COR-L47 (cell line): ENCODE results near the gene CNOT2.
A peak's percentile ranks its signal among the peaks of the same experiment; 100 is the strongest.
"Not testable (repeated sequence)": the region's sequence is repeated elsewhere in the genome, so short reads cannot be mapped to it uniquely, and the experiment has no call there.

ENCODE experiments used
- DNase-seq: peaks from one replicate; lab custom pipeline; 2025; lab: John Stamatoyannopoulos, UW

The CNOT2 gene

DNA sequence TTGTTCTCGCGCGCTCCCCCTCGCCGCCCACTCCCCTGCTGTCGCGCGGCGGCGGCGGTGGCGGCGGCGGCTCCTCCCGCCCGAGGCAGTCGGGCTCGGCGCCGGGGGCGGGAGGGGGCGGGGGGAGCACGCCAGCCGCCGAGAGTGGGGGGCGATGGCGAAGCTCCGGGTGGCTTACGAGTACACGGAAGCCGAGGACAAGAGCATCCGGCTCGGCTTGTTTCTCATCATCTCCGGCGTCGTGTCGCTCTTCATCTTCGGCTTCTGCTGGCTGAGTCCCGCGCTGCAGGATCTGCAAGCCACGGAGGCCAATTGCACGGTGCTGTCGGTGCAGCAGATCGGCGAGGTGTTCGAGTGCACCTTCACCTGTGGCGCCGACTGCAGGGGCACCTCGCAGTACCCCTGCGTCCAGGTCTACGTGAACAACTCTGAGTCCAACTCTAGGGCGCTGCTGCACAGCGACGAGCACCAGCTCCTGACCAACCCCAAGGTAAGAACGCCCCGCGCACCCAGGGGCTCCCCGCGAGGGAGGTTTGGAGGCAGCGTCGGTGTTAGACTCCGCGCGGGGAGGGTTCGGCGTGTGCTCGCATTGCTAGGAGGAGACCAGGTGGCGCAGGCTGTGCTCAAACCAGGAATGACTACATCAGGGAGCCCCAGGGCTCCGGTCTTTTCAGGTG is 123.5 kb downstream of the CNOT2 start:
- peak; percentile 68 for DNase-seq

- no peak for DNase-seq
These were observed 124.3 kb downstream of the CNOT2 start for GRCh38 chr12:70367258-70368141.

DNA sequence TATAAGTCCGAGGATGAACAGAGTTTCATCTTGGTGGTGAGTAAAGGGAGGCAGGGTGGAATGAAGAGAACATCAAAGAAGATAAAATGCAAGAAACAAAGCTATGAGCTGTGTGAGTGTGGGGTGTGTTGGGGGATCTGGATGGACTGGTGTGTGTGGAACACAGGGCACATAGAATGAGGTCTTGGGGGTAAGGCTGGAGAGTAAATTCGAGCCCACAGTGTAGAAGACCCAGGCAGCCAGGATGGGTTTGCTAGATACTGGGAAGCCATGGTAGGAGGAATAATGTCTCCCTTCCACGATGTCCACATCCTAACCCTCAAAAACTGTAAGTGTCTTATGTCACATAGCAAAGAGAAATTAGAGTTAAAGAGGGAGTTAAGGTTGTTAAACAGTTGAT is 129.6 kb downstream of the CNOT2 start:
- DNase-seq: no peak

DNA sequence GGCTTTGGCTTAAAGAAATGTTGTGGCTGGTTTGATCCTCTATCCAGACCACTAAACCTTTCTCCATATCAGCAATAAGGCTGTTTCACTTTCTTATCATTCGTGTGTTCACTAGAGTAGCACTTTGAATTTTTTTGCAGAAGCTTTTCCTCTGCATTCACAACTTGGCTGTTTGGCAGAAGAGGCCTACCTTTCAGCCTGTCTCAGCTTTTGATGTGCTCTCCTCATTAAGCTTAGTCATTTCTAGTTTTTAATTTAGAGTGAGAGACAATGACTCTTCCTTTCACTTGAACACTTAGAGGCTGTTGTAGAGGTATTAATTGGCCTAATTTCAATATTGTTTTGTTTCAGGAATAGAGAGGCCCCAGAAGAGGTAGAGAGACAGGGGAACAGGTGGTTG is 136.6 kb downstream of the CNOT2 start:
- DNase-seq: no peak

- no peak for DNase-seq
These were observed 140.3 kb downstream of the CNOT2 start for GRCh38 chr12:70383484-70383883.

DNA sequence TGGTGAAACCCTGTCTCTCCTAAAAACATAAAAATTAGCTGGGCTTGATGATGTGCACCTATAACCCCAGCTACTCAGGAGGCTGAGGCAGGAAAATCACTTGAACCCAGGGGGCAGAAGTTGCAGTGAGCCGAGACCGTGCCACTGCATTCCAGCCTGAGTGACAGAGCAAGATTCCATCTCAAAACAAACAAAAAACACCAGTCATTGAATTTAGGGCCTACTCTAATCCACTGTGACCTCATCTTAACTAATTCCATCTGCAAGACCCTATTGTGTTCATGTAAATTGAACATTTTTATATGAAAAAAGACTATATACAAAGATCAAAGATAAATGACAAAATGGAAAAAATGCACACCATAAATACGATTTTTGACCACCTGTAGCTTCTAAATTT is 140.7 kb downstream of the CNOT2 start:
- DNase-seq: no peak

DNA sequence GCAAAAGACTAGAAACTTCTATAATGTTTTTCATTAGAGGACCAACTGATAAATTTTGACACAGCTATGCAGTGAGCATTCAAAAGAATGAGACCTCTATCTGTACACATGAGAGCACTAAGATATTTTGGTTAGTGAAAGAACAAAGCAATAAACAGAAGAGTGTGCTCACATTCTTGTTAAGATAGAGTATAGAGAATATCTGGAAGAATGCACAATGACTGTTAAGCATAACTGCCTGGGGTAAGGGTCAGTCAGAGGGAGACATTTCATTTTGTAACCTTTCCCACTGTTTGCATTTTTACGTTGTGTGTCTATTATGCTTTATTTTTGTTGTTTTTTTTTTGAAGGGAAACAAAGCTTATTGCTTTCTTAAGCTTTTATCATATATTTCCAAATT is 143.5 kb downstream of the CNOT2 start:
- DNase-seq: no peak

DNA sequence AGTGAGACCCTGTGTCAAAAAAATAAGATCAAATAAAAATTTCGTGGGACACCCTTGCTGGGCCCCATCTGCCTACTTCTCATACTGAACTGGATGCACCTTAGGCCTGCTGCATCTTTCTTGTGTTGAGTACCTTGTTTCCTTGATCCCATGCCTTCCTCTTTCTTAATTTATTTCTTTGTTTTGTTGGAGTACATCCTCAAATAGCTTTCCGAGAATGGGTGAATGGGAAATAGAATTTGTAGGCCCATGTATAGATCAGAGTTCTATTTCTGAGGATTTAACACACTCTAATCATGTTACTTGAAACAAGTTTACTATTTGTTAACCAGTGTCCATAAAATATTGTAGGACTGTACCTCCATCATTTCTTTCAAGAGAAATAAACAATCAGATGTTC is 146.4 kb downstream of the CNOT2 start:
- no peak for DNase-seq

- not testable (repeated sequence) for DNase-seq
These were observed 149.4 kb downstream of the CNOT2 start for GRCh38 chr12:70392631-70393030.

DNA sequence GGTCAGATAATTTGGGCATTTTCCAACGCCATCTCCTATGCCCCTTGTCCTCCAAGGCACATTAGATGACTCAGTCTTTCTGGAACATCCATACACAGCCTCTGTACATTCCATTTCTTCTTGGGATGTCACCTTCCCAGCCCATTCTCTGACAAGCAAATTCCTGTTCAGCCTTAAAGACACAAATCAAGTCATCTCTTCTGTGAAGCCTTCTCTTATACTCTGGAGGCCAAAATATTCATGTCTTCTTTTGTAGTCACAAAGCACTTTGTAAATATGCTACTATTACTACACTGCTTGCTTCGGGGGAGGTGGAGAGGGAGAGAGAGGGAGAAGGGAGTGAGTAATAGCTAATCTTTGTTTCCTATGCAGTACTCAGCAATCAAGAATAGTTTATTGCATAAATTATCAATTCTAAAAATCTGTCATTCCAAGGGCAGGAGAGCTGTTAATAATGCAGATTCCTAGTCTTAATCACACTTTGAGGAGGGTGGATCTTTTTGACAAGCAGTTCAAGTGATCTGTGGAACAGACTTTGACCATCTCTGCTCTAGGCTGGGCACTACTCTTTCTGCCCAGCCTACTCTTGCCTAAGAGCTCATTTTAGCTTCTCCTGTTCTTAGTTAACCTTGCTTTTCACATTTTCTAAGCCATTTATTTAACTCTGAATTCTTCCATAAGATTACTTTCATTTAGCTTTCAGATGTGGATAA is 150.7 kb downstream of the CNOT2 start:
- no peak for DNase-seq

- DNase-seq: no peak
These were observed 154.8 kb downstream of the CNOT2 start for GRCh38 chr12:70398002-70398401.

DNA sequence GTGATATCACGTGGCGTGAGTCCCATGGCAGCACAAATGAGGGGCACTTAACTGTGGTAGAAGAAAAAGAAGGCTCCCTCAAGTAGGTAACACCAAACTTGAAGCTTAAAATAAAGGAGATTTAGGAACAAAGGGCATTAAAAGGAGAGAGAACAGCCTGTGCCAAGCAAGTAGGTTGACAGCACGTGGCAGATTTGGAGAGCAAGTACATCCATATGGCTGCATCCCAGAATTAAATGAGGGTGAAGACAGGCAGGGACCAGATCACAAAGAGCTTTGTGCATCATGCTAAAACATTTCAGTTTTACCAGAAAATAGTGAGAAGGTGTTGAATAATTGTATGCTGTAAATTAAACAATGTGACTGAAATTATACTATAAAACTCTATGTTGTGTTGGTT is 155.6 kb downstream of the CNOT2 start:
- no peak for DNase-seq

DNA sequence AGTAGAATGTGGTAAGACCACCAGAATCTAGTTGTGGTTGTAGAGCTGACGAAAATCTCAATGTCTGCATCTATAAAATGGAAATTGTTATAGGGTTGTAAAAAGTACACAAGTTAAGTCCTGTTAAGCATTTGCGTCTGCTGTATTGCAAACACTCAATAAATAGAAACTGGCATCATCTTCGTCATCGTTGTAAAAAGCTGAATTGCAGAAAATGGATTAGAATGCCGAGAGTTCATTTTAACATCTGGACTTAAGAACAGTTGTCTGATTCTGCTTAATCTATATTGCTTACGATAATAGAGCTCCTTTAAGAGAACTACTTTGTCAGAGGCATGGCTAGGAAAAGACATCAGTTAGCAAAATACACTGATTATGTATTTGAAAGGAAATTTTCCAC is 156.1 kb downstream of the CNOT2 start:
- DNase-seq: no peak

DNA sequence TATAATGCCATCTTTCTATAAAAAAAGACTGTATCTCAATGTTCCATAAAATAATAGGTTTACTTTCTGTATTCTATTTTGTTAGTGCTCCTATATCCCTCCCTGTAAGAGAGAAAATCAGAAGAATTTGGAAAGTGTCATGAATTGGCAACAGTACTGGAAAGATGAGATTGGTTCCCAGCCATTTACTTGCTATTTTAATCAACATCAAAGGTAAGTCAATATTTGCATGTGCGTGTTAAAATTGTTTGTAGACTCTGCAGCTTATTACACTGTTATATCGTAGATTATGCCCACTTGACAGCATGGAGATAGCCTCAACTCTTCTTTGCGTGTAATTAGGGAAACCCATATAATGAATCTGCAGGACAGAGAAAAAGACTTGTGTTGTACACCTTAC is 156.9 kb downstream of the CNOT2 start:
- DNase-seq: peak; percentile 19

GRCh38 chr12:70402597-70402996 is 159.4 kb downstream of the CNOT2 start:
- DNase-seq: no peak

DNA sequence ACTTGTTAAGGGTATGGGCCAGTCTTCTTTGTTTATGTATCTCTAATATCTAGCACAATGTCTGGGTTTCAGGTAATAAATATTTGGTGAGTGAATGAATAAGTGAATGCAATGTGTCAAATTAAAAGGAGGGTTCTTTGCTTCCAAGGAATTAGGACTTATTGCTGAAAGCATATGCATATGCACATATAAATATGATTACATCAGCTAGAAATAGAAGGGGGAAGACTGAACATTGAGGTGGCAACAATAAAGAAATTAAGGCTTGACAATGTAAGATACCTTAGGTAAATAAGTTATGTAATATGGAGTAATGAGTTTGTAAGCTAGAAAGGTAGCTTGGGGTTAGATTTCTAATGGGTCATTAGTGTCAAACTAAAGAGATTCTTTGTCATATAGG is 160.6 kb downstream of the CNOT2 start:
- no peak for DNase-seq
